Right ventricle myocardium superior (tissue), 1 donor: ENCODE results near the gene GLYATL1B. TPM values are rescaled to one million over a fixed set of nuclear protein-coding genes. Genes with fewer than 3 reads are reported as not detected.
"Not testable (repeated sequence)": the region's sequence is repeated elsewhere in the genome, so short reads cannot be mapped to it uniquely, and the experiment has no call there.

Experiments used
- ATAC-seq: fragments of 200-7000 bp; cut with Tn5 transposase; one replicate; pipeline ENCODE4 v1.9.1; 2020; ENCODE audit warnings: mild to moderate bottlenecking; ENCODE audit not compliant: poor library complexity
- DNase-seq: peaks from one replicate; pipeline ENCODE4 v3.0.0-alpha.2; 2020
- intact Hi-C: fragments of 100-400 bp; cut with DNase I; formaldehyde crosslinking; loops from one replicate; pipeline ENCODE4 v1.11.2; 2022
- long read RNA-seq: library from polyadenylated mRNA; unstranded; transcript quantifications from one replicate; pipeline ENCODE4 v2.0.0, GENCODE V29; 2021
- total RNA-seq: library from RNA; stranded (reverse); fragmentation: NEBNext Ultra II Directional; extraction: Animal tissue kit (Norgen Biotek cat#: 25700); gene quantifications from one replicate; pipeline ENCODE4 v1.2.1, GENCODE V29; 2021
- donor health status: DM: no; HTN: yes; CAD: no; lungs with severe emphysema.

The GLYATL1B gene, protein sequence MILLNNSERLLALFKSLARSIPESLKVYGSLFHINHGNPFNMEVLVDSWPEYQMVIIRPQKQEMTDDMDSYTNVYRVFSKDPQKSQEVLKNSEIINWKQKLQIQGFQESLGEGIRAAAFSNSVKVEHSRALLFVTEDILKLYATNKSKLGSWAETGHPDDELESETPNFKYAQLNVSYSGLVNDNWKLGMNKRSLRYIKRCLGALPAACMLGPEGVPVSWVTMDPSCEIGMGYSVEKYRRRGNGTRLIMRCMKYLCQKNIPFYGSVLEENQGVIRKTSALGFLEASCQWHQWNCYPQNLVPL
- not detected for total RNA-seq
- long read RNA-seq = 0 reads

DNA sequence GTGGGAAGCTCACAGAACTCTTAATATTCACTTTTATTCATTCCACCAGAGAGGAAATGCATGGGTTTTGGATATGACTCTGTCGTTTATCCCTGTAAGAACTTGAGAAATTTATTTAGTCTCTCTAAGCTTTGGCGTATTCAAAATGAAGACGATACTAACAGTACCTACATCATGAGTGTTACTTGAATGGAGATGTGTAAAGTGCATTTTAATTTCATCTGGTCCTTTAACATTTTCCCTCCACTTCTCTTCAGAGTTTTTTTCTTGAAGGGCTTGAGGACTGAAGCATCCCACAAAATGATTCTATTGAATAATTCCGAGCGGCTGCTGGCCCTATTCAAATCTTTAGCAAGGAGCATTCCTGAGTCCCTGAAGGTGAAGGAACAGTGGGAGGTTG, at the start of gene GLYATL1B:
TSS of gene GLYATL1B (plus strand) at position 301 of the 400 bp plus-strand sequence. CDS start at position 301, 0 bp downstream.
- intact Hi-C loops, DNase-seq, ATAC-seq: not testable (repeated sequence)

DNA sequence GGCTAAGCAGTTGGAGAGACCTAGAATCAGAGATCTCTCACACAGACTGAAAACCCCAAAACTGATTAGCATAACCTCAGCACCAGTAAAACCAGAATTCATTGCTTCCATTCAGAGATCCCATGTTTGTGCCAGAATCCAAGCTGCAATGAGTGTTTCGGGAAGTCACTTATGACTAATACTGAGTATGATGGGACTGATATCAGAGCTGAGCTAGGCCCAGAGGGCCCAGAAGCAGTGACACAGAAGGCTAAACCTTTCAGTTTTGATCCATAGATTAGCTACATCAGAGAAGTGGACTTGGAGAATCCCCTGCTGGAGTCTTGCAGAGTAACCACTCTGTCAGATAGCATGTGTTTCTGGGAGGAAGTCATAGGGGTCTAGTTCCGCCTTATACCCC, 49.6 kb upstream of the GLYATL1B start:
- DNase-seq, intact Hi-C loops, ATAC-seq: not testable (repeated sequence)

DNA sequence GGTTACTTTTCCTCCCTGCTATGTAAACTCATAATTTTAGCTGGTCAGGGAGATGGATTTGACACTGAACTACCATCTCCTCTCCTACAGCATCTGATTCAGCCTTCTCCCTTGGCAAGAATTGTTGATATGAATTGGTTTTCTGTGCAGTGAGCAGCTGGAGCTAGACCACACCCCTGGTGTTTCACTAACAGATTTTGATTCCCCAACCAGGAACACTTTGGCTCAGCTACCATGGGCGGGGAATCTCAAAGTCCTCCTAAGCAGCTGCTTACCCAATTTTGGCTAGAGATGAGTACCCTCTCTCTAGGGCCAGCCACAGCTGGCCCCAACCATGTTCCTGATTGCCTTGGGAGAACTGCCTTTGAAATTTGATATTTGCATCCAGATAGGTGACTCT, 48.7 kb upstream of the GLYATL1B start:
- ATAC-seq, intact Hi-C loops: not testable (repeated sequence)
- DNase-seq = peak; percentile 44

DNA sequence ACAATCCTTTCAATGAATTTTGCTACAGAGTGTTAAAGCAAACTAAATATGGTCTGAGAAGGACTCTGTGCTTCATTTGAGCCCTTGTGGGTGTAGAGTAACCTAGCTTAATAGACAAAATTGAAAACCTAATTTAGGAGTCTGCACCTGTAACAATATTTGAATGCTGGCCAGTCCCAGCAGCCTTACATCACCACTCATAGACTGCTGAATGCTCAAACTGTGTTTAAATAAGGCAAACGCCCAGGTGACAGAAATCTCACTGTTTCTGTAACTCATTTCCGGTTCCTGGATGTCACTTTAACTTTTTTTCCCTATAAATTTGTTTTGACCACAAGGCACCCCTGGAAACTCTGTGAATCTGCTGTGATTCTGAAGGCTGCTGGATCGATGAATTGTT, 45.5 kb upstream of the GLYATL1B start:
- DNase-seq = no peak
- ATAC-seq = no peak
- intact Hi-C loops = no loop called here

DNA sequence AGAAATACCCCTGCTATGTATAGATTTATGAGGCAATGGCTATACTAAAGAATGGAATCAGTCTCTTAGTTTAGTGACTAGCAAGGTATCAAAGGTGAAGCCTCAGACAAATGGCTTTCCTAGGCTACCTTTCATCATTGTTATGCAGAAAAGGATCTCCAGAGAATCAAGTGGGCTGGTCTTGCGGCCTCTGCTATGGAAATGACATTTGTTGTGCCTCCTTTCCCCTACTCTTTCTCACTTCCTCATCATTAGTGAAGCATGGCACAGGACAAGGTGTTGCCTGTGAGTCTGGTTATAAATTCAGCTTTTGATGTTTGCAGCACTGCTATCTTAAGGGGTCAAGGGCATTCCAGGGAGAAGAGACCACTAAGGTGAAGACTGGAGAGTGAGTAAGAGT, 34.7 kb upstream of the GLYATL1B start:
- intact Hi-C loops, DNase-seq, ATAC-seq: not testable (repeated sequence)

DNA sequence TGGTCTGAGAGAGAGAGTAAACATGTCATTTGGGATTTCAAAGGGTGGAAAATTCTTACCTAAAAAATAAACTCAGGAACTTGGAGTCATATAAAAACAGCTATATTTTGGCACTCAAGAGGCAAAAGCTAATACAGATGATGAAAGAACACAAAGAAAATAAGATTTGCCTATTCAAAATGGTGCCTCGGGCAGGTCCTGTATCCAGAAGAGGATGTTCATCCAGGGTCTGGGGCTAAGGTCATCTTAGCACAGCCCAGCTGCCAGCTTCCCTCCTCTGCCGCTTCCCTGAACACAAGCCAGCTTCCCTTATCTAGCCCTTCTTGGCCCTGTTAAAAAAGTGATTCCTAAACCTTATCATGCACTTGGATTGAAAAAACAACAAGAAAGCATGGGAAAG, 33.8 kb upstream of the GLYATL1B start:
- ATAC-seq, intact Hi-C loops: not testable (repeated sequence)

DNA sequence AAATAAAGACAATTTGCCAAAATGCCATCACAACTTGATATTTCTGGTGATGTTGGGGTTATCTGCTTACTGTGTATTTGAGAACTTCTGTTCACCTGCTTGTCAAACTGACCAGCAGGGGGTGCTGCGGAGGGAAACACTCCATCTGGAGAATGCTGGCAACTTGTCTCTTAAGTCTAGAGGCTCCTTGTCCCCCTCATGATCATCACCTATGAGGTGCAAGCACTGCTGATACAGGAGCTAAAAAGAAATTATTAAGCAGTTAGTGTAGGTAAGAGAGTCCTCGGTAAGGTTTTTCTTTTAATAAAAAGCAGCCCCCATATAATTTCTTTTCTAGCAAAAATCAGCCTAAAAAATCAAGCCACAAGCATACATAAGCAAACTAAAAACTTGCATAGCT, 32.7 kb upstream of the GLYATL1B start:
- ATAC-seq = no peak
- intact Hi-C loops = no loop called here
- DNase-seq = peak; percentile 71

More for the DNA sequence above, 33.8 kb upstream of the GLYATL1B start:
- DNase-seq = not testable (repeated sequence)

DNA sequence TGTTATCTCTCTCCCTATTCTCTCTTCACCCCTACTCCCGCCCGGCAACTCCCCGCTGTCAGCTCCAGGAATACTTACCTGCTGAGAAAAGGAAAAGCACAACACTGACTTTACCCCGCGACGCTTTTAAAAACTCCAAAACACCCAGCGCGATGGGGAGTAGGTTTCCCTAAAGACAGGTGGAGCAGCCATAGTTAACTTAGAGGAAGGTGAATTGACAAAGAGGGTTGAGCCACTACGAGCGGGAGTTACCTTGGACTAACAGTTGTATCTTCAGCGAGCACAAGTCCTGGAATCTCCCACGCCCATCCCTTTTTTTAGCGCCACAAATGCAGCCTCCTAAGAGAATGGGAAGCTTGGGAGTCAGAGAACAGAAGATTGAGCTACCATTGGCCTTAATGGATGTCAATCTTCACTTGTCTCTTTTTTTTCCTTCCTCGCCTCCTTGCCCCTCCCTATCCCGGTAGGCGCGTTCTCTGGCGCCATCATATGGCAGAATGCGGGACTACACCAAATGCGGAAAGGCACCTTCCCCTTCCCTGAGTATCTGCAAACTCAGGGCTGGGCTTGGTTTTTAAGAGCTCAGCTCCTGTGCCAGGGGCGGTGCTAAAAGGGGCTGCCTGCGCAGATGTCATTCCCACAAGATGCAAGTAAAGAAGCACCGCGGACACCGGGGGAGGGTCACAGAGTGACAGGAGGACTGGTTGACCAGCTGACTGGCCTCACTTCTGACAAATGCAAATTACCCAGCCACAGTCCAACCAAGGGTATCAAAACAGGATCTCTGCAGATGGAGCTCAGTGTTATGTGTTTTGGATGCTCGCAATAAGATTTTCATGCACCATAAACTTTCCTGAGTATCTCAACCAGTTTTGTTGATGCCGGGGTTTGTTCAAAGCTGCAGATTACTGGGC, 27.7 kb upstream of the GLYATL1B start:
- peak; percentile 70 for DNase-seq
- intact Hi-C loops = not testable (repeated sequence)
- peak; percentile 84 for ATAC-seq

DNA sequence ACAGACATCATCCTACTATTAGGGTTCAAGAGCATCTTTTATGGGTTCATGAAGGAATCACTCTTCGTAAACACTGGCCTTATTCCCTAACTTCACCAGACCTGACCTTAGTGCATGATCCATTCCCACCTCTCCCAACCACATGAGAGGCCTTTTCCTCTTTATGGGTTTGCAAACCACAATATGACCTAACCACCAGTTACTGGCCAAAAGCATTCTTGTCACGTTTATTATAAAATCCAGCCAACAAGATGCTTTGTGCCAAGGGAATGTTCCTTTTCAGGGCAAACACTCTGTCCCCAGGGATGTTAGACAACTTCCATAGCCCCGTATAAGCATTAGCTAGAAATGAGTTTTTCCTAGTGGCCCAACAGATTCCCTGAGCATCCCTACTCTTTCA, 26.0 kb upstream of the GLYATL1B start:
- DNase-seq, ATAC-seq, intact Hi-C loops: not testable (repeated sequence)

DNA sequence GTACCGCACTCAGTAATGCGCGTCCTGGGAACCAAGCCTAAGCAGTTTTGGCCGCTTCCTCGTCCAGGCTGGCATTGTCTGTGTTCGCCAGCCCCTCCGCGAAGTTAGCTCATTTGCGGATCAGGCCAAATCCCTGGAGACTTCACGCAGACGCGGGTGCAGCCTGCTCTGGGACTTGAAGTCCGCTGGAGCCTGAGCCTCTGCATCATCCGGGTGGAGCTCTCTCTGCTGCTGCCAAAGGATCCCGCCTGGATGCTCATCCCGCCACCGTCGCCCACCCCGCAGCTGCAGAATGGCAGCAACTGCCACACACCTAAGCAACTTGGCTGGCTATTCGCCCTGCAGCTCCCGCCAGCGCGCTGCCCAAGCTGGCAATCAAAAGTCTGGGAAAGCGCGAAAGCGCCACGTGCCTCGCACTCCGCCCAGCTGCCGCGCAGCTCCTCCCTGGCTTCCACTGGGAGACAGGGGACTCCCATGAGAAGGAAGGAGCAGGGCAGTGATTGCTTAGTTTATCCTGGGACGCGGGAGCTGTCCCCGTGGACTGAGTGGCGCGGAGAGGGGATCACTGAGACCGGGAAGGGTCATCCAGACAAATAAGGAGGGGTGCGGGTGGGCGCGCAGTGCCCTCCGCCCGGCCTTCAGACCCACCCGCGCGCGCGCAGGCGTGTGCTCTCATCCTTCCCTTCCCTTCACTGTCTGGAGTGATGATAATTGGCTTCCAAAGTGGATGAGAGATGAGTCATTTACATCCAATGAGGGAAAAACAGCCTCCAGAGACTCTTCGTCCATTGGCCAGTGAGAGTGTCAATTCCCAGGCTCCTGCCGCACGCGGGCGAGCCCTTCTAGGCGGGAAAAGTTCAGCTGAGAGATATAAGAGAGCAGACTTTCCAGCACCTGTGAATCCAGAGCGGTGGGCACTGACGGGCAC, 23.2 kb upstream of the GLYATL1B start:
- no peak for ATAC-seq
- no peak for DNase-seq
- intact Hi-C loops = no loop called here

DNA sequence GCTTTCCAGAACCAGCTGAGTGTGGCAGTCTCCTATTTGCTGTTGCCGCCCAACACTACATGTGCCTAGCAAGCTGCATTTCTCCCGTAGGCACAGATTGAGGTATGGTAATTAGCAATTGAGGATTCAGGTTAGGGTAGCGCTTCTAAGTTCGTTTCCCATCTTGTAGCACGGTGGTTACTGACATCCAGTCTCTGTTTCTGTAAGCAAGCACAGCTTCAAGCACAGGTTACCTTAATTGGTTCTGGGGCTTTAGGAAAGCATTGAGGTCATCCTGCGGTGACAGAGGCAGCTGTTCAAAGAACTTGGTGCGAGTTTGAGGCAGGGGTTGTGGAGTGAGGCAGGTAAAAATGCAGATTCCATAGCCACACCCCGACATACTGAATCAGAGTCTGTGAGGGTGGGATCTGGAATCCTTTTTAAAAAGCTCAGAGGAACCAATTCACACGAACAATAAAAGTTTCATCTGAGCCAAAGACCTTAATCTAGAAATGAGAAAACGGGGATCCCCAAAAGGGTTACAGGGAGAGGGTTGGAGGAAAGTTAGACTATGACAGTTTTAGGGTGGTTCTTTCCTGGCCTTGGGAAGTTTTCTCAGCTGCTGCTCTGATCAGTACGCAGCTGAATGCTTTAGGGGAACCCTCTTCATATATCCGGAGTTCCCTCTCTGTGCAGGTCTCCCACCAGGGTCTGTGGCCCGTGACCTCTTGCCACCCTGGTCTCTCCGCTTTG, 21.9 kb upstream of the GLYATL1B start:
- intact Hi-C loops, ATAC-seq, DNase-seq: not testable (repeated sequence)

DNA sequence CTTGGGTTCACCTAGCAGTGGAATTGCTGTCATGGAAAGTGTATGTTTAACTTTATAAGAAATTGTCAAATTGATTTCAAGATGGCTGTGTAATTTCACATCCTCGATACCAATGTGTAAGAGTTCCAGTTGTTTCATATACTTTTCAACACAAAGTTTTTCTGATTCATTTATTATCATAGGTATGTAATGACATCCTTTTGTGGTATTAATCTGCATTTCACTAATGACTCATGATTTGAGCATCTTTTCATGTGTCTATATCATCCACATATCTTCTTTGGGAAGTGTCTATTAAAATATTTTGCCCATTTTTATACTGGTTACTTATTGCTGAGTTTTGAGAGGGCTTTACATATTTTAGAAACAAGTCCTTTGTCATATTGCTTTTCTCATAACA, 17.0 kb upstream of the GLYATL1B start:
- DNase-seq = no peak
- no peak for ATAC-seq
- intact Hi-C loops = no loop called here

DNA sequence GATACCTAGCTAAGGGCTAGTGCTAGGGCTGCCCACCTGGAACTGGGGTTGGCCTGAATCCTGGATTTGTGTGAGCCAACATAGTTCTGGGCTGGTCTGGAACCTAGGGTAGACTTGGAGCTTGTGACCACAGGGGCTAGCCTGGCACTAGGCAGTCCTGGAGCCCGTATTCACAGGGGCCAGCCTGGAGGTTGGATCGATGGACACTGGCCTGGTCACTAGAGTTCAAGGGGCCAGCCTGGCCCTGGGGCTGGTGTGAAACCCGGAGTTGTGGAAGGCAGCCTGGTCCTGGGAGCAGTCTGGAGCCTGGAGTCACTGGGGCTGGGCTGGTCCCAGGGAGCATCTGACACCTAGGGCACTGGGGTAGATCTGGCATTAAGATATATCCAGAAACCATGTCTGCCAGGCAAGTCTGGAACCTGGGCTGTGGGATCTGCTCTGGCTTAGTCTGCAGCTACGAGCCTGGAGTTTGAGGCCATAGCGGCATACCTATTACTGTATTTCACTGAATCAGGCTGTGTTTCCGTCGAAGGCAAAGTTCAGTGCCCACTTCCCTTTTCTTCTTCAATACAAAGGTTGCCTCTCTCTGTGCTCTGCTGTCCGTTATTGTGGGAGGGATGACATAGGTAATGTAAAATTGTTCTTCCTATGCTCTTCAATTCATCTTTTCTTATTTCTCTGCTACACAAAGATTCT, 9.1 kb upstream of the GLYATL1B start:
- DNase-seq (no peak), ATAC-seq (no peak)
- intact Hi-C loops = no loop called here

DNA sequence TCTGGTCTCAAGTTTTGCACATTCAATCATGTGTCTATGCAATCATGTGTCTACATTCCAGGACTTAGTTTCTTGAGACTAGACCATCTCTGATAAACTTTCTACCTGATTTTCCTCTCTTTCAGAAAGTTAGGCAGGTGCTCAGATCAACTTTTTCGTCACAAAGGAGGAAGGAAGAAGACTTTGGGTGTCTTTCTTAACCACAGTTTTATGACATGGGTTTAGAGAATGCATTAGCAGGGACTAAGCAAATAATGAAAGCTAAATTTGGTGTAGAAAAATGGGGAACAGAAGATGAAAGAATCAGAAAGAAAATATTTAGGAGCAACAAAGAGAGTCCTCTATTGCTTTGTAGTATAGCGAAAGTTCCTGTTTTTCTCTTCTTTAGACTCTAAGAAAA, 7.7 kb upstream of the GLYATL1B start:
- intact Hi-C loops = no loop called here

DNA sequence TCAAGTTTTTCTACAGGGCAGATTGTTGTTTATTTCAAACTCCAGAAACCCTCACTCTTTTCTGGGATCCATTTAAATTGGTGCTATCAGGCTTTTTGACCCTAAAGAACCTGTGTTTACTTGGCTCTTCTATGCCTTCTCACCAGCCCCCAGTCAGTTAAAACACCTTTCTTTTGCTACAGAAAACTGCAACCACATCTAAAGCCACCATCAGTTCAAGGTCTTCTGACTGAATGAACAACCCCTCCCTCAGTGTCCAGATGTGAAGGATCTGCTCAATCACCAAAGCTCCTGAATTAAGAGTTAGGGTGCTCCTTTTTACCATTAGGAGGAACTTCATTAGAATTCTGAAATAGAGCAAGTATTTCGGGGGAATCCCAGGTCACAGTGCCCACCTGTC, 7.0 kb upstream of the GLYATL1B start:
- intact Hi-C loops = no loop called here
- DNase-seq (no peak), ATAC-seq (no peak)

More for the DNA sequence above, 7.7 kb upstream of the GLYATL1B start:
- ATAC-seq (no peak), DNase-seq (no peak)

DNA sequence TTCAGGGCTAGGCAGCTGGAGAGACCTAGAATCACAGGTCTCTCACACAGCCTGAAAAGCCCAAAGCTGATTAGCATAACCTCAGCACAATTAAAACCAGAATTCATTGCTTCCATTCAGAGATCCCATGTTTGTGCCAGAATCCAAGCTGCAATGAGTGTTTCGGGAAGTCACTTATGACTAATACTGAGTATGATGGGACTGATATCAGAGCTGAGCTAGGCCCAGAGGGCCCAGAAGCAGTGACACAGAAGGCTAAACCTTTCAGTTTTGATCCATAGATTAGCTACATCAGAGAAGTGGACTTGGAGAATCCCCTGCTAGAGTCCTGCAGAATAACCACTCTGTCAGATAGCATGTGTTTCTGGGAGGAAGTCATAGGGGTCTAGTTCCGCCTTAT, 5.7 kb upstream of the GLYATL1B start:
- ATAC-seq, intact Hi-C loops, DNase-seq: not testable (repeated sequence)

DNA sequence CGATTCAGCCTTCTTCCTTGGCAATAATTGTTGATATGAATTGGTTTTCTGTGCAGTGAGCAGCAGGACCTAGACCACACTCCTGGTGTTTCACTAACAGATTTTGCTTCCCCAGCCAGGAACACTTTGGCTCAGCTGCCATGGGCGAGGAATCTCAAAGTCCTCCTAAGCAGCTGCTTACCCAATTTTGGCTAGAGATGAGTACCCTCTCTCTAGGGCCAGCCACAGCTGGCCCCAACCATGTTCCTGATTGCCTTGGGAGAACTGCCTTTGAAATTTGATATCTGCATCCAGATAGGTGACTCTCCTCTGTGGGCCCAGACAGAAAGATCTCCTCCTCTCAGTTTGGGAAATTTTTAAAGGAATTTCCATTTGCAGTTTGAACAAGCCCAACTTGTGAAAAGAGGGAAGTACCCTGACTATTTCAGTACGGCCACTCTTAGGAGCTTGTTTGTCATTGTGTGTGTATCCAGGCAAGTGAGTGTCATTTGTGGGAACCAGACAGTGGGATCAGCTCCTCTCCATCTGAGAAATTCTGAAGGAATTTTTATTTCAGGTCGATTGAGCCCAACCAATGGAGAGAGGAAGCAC, 4.6 kb upstream of the GLYATL1B start:
- intact Hi-C loops, ATAC-seq, DNase-seq: not testable (repeated sequence)
